Sigmoid colon (tissue), 3 donors: Measurements from ENCODE around the gene RPS6KA5.

Experiments used
- CTCF ChIP-seq, 4 experiments: fragments of 450-650 bp in 3 of 4; fragments of 200-600 bp in 1 of 4; IDR thresholded peaks; one replicate each; pipeline ENCODE4 v1.5.1; 2016 to 2019; ENCODE audit warnings: antibody characterized with exemption in 4 of 4, mild to moderate bottlenecking in 3 of 4, moderate library complexity in 2 of 4
- POLR2A ChIP-seq, 2 donors: fragments of 450-650 bp; IDR thresholded peaks; one replicate each; pipeline ENCODE4 v1.6.1; 2016; ENCODE audit warnings: antibody characterized with exemption in 2 of 2, mild to moderate bottlenecking in 2 of 2, moderate library complexity in 2 of 2

DNA sequence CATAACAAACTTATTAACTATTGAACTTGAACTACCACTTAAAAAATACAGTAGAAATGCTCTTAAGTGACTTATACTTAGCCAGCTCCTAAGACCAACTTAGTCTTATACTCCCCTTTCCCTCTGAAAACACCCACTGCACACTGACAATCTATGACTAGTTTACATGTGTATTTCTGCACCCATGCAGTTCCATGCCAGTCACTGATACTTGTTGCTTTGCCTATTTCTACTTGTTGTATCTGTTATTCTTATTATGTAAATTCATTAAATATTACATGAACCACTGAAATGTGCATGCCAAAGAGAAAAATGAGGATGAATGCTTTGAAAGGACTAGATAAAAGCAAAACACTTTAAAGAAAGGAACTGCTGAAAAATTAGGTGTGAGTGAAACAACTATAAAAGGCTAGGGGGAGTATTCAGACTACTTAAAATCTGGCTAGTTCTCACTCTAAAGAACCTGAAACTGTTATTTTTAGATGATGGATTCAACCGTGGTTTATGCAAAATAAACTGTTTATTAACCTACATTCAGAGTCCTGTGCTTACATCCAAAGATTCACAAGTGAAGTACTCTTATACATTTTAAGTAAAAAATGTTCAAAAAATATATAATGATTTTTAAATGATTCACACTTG is 74.7 kb downstream of the RPS6KA5 start:
- TF ChIP-seq CTCF (IDR thresholded peaks at IDR 0.05) (no peak), POLR2A (IDR thresholded peaks at IDR 0.05) (no peak)
